Measurements from ENCODE around the gene PXN.
A peak's percentile ranks its signal among the peaks of the same experiment; 100 is the strongest.
"Not testable (repeated sequence)": the region's sequence is repeated elsewhere in the genome, so short reads cannot be mapped to it uniquely, and the experiment has no call there.

The PXN gene

GRCh38 chr12:120204171-120204570 is 61.4 kb downstream of the PXN start:
- DNase-seq: no peak

- no peak for DNase-seq
Measured at GRCh38 chr12:120200364-120200800, 65.1 kb downstream of the PXN start.

DNA sequence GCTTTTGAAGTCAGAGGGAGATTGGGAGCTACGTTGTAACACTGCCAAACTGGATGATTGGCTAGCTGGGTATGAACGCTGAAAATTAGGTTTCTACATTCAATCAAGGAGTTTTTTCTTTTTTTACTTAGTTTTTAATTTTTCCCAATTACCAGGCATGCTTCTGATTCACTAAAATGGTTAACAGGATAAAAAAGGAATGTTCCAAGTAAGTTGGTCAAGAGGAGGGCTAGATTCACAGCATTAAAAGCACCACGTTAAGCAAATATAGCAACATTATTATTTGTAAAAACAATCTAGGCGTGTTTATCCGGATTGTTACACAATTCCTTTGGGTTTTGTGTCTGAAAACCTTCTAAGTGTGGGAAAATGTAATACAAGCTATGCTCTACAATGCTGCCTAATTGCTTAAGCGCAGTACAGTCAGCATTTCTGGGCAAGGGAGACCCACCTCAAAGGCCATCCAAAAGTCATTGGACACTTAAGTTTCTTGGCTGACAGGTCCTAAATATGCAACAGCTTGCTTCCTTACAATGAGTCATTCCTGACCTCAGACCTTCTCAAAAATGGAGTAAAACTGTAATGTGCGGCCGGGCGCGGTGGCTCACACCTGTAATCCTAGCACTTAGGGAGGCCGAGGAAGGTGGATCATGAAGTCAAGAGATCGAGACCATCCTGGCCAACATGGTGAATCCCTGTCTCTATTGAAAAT is 65.8 kb downstream of the PXN start:
- no peak for DNase-seq

GRCh38 chr12:120199025-120199424 is 66.5 kb downstream of the PXN start:
- DNase-seq: no peak

DNA sequence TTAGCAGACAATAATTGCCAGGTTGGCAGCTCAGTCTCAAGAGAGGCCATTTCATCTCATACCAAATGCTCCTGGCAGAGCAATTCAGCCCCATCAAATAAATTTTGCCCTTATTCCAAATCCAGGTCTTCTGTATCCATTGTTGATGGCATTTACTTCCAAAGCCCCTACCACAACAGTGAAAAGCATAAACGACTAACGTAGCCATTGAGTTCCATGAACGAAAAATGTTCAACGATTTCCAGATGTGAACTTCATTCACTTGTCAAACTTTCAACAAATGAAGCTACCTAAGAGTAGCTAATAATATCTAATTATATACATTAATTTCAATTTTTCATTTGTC is 68.0 kb downstream of the PXN start:
- DNase-seq: no peak

DNA sequence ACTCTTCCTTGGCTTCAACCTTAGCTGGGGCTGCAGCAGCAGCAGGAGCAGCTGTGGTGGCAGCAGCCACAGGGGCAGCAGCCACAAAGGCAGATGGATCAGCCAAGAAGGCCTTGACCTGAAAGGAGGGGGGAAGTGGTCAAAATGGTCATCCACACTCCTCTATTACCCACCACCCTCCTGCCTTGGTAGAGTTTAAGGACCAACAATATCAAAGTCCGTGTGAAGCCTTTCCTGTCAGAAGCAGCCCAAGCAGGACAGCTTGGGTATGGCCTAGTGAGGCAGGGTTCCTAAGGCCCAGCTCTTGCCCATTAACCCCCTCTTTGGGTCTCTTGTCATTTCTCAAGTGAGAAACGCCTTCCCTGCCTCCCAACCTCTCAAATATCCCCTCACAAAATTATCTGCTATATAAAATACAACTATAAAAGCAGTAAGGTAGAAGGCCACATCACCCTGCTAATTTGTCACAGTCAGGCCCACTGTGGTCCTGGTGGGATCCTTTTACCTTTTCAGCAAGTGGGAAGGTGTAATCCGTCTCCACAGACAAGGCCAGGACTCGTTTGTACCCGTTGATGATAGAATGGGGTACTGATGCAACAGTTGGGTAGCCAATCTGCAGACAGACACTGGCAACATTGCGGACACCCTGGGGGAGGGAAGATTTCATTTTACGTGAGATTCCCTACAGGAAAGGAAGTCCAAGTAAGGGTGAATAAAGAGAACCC is 68.6 kb downstream of the PXN start:
- DNase-seq: not testable (repeated sequence)

DNA sequence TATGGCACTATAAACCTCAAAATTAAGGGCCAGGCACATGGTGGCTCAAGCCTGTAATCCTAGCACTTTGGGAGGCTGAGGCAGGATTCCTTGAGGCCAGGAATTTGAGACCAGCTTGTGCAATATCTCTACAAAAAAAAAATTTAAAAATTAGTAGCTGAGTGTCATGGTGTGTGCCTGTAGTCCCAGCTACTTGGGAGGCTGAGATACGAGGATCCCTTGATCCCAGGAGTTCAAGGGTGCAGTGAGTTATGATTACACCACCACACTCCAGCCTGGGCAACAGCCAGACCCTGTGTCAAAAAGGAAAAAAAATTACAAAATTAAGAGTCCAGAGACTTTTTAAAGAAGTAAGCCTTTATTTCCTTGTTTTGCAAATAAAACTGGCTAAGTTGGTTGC is 69.2 kb downstream of the PXN start:
- DNase-seq: no peak

- peak; percentile 69 for DNase-seq
Measured at GRCh38 chr12:120194534-120195395, 70.8 kb downstream of the PXN start, which contains the start of gene GCN1. TSS of gene GCN1 (minus strand) at chr12:120194715. CDS start at chr12:120194697, 18 bp downstream.

- no peak for DNase-seq
Measured at GRCh38 chr12:120194226-120194533, 71.3 kb downstream of the PXN start.

DNA sequence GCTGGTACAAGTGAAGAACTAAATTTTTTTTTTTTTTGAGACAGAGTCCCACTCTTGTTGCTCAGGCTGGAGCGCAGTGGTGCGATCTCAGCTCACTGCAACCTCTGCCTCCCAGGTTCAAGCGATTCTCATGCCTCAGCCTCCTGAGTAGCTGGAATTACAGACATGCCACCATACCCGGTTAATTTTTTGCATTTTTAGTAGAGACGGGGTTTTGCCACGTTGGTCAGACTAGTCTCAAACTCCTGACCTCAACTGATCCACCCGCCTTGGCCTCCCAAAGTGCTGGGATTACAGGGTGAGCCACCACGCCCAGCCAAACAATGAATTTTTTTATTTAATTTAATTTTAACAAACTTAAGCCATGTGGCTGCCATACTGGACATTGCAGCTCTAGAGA is 72.2 kb downstream of the PXN start:
- not testable (repeated sequence) for DNase-seq

- DNase-seq: no peak
Measured at GRCh38 chr12:120190985-120191480, 74.5 kb downstream of the PXN start.

- DNase-seq: no peak
Measured at GRCh38 chr12:120190386-120190785, 75.1 kb downstream of the PXN start.

DNA sequence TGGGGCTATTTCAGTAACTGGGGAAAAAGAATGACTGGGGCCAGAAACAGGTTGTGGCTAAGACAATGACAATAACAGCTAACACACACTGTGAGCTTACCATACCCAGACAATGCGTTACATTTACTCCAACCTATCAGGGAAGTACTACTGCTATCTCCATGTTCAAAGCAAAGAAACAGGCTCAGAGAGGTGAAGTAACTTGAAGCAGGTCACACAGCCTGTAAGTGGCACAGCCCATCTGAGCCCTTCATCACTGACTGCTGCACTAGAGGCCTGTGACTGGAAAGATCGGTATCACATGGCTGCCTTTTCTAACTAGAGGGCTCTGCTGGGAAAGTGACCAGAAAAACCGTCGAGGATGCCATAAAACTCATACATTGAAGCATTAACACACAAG is 78.9 kb downstream of the PXN start:
- DNase-seq: no peak

DNA sequence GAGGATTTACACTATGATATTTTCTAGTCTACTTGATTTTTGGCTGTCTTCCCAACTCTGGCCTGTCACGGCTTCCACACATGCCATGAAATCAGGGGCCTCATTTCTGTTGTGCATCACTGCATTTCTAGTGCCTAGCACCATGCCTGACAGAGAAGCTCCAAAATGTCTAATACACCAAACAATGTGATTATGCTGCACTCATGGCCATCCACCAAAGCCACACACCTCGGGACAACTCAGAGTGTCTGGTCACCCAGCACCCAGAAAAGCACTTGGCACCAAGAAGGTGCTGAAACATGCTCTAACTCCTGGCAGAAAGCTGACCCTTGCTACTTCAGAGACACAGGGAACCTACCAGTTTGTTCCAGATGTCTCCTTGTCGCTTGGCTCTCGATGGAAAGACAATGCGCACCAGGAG is 82.3 kb downstream of the PXN start:
- no peak for DNase-seq

DNA sequence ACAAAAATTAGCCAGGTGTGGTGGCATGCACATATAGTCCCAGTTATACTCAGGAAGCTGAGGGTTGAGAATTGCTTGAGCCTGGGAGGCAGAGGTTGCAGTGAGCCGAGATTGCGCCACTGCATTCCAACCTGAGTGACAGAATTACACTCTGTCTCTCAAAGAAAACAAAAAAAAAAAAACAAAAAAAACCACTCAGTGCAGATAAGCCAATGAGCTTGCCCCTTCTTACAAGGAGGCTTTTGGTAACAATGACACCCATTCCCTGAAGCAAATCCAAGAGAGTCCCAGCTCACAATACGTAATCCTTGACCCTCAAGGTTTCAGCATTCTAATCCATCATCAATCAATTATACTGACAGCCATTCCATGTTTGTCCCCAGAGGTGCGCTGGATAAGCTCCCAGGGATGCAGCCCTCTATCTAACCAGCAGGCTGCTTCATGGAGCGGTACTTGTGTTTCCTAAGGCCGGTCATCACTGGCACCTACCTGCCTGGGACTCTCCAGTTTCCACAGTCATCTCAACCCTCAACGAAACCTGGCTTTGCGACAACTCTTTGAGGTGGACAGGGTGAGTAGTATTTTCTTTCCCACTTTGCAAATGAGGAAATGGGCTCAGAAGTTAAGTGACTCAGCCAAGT is 83.4 kb downstream of the PXN start:
- no peak for DNase-seq

- no peak for DNase-seq
Measured at GRCh38 chr12:120180975-120181374, 84.6 kb downstream of the PXN start.

DNA sequence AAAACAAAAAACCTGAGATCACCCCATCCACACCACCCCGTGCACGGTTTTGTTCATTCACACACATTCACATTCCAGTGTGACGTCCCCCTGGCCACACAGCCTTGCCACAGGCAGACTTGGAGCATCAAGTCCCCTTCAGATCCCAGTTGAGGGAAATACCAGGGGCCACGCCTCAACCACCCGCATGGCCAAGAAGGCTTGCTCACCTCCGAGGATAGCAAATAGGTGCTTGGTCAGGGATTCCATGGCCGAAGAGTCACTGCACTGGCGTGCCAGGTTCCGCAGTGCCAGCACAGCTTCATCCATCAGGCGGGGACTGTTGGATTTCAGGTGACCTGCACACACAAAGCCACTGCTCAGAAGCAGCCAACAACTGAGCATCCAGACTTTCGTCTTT is 90.0 kb downstream of the PXN start:
- DNase-seq: no peak

- no peak for DNase-seq
Measured at GRCh38 chr12:120175062-120175461, 90.5 kb downstream of the PXN start.

DNA sequence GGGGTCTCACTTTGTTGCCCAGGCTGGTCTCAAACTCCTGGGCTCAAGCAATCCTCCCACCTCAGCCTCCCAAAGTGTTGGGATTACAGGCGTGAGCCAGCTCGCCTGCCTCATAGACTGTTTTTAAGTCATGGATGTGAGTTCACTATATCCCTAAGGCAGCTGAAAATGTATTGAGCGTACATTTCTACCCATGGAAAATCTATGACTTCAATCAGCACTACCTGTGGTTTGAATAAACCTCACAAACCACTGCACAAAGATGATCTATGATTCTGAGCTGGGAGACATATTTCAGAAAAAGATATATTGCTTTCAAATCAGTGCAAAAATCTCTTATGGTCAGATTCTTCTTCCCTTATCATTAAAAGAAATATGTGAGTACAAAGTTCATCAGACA is 93.5 kb downstream of the PXN start:
- DNase-seq: no peak

- DNase-seq: no peak
Measured at GRCh38 chr12:120170631-120171030, 94.9 kb downstream of the PXN start.

DNA sequence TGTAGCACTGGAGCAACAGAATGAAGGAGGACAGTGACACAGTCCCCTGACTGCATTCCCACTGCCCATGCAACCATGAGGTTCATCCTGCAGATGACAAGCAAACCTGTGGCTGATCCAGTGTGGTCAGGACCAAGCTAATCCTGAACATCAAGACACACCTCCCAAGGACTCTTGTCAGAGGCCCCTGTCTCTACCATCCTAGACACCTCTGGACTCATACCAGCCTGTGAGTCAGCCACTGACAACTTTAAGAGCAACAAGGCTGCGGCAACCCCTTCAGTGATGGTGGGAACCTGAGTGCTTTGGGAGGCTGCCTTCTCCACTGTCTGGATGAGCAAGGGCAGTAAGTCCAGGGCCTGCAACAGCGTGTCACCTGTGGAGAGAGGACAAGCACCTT is 95.6 kb downstream of the PXN start:
- no peak for DNase-seq

GRCh38 chr12:120168337-120168736 is 97.2 kb downstream of the PXN start:
- no peak for DNase-seq

GRCh38 chr12:120167529-120168095 is 97.9 kb downstream of the PXN start:
- DNase-seq: no peak

Measured in NCI-H2029 (cell line).